ENCODE results near the gene SOSTDC1.

The SOSTDC1 gene

DNA sequence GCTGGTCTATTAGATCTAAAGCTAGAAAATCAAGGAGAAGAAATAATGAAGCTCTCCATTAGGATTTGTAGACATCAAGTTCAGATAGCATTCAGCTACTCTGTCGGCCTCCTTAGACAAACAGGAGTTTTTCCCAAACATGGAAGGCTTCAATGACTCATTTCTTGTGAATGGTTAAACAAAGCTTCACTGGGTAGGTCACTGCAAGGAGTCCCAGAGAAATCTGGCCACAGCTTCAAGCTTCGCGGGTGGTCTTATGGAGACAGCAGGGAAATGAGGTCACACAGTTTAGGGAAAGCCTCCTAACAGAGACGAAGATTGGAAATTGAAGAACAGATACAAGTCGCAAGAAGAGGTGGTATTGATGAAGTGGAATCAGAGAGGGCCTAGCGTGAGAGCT is 38.5 kb upstream of the SOSTDC1 start:
- Histone ChIP-seq H3K9ac (ENCODE audit: low read depth, low read length, poor library complexity, severe bottlenecking) (no peak overlapping the region), H3K4me2 (ENCODE audit: low read depth, low read length, poor library complexity, severe bottlenecking) (no peak overlapping the region), H3K4me3 (ENCODE audit: low read length, poor library complexity, severe bottlenecking) (no peak overlapping the region), H3K4me1 (ENCODE audit: insufficient read depth, low read length, poor library complexity, severe bottlenecking) (no peaks in the 10 kb centered on the region), H3K27me3 (ENCODE audit: insufficient read depth, low read length, poor library complexity, severe bottlenecking) (no peaks in the 10 kb centered on the region), H3K9me2 (replicated peaks; ENCODE audit: low read depth, low read length) (no peaks in the 10 kb centered on the region), H3K9me3 (ENCODE audit: insufficient read depth, low read depth, low read length) (no peaks in the 10 kb centered on the region), H3K36me3 (ENCODE audit: insufficient read depth, low read length) (no peaks in the 10 kb centered on the region), H3K79me2 (ENCODE audit: insufficient read depth, low read length) (no peaks in the 10 kb centered on the region), H3F3A (ENCODE audit: low read depth) (no peaks in the 10 kb centered on the region), H4K20me1 (ENCODE audit: insufficient read depth, low read length, poor library complexity, severe bottlenecking) (no peaks in the 10 kb centered on the region), H2AFZ (ENCODE audit: low read length) (no peak overlapping the region)
- TF ChIP-seq CTCF (conservative IDR thresholded peaks at IDR 0.05; ENCODE audit: low read length): no peak
- TF ChIP-seq EZH2phosphoT487 (IDR thresholded peaks at IDR 0.05; ENCODE audit: borderline replicate concordance): no peak

- H4K20me1 ChIP-seq (ENCODE audit: insufficient read depth, low read length, poor library complexity, severe bottlenecking): no peaks in the 10 kb centered on the region
- no peaks in the 10 kb centered on the region for H3K27me3 ChIP-seq (ENCODE audit: insufficient read depth, low read length, poor library complexity, severe bottlenecking)
- H3K4me1 ChIP-seq (ENCODE audit: insufficient read depth, low read length, poor library complexity, severe bottlenecking): no peaks in the 10 kb centered on the region
- no peaks in the 10 kb centered on the region for H3F3A ChIP-seq (ENCODE audit: low read depth)
- H3K9me3 ChIP-seq (ENCODE audit: insufficient read depth, low read depth, low read length): no peaks in the 10 kb centered on the region
- no peak overlapping the region for H3K9ac ChIP-seq (ENCODE audit: low read depth, low read length, poor library complexity, severe bottlenecking)
- H3K4me2 ChIP-seq (ENCODE audit: low read depth, low read length, poor library complexity, severe bottlenecking): no peak overlapping the region
- H3K36me3 ChIP-seq (ENCODE audit: insufficient read depth, low read length): no peaks in the 10 kb centered on the region
- TF ChIP-seq EZH2phosphoT487 (IDR thresholded peaks at IDR 0.05; ENCODE audit: borderline replicate concordance) (no peak), CTCF (conservative IDR thresholded peaks at IDR 0.05; ENCODE audit: low read length) (no peak)
- H2AFZ ChIP-seq (ENCODE audit: low read length): no peak overlapping the region
- H3K9me2 ChIP-seq (replicated peaks; ENCODE audit: low read depth, low read length): no peaks in the 10 kb centered on the region
- no peak overlapping the region for H3K4me3 ChIP-seq (ENCODE audit: low read length, poor library complexity, severe bottlenecking)
- H3K79me2 ChIP-seq (ENCODE audit: insufficient read depth, low read length): no peaks in the 10 kb centered on the region
Observed at GRCh38 chr7:16502303-16502702, 36.8 kb upstream of the SOSTDC1 start.

DNA sequence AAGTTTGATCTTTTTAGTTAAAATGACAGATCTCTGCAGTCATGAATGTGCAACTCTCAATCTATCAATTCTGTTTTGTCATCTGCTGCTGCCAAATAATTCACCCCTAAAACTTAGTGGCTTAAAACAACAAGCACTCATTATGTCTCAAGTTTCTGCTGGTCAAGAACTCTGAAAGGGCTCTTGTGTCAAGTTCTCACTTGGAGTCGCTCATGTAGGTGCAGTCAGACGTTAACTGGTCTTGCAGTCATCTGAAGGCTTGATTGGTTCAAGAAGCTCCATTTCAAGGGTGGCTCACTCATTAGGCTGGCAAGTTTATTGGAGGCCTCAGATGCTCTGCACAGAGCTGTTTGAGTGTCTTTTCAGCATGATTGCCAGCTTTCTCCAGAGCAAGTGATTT is 32.6 kb upstream of the SOSTDC1 start:
- Histone ChIP-seq H2AFZ (ENCODE audit: low read length) (no peak overlapping the region), H4K20me1 (ENCODE audit: insufficient read depth, low read length, poor library complexity, severe bottlenecking) (no peaks in the 10 kb centered on the region), H3K36me3 (ENCODE audit: insufficient read depth, low read length) (no peaks in the 10 kb centered on the region), H3K9me2 (replicated peaks; ENCODE audit: low read depth, low read length) (no peaks in the 10 kb centered on the region), H3K9me3 (ENCODE audit: insufficient read depth, low read depth, low read length) (no peaks in the 10 kb centered on the region), H3K27me3 (ENCODE audit: insufficient read depth, low read length, poor library complexity, severe bottlenecking) (no peaks in the 10 kb centered on the region), H3F3A (ENCODE audit: low read depth) (no peaks in the 10 kb centered on the region), H3K4me3 (ENCODE audit: low read length, poor library complexity, severe bottlenecking) (no peak overlapping the region), H3K9ac (ENCODE audit: low read depth, low read length, poor library complexity, severe bottlenecking) (no peak overlapping the region), H3K79me2 (ENCODE audit: insufficient read depth, low read length) (no peaks in the 10 kb centered on the region), H3K4me2 (ENCODE audit: low read depth, low read length, poor library complexity, severe bottlenecking) (no peak overlapping the region), H3K4me1 (ENCODE audit: insufficient read depth, low read length, poor library complexity, severe bottlenecking) (no peaks in the 10 kb centered on the region)
- TF ChIP-seq EZH2phosphoT487 (IDR thresholded peaks at IDR 0.05; ENCODE audit: borderline replicate concordance) (no peak), CTCF (conservative IDR thresholded peaks at IDR 0.05; ENCODE audit: low read length) (no peak)

Data from Loucy (cell line).